ENCODE results near the gene ATP5F1D. TPM values are rescaled to one million over a fixed set of nuclear protein-coding genes. Genes with fewer than 3 reads are reported as not detected.

ATP5F1D gene
- total and polyA plus RNA-seq, 2 of the 13 experiments (the other 11 are each of a cell fraction or from before 2014, with no cell fraction given) = 39.4 to 78.7 TPM

- intact Hi-C loops (cut with micrococcal nuclease; ENCODE audit: unreplicated experiment) (no loop called here), in situ Hi-C loops (cut with HindIII; ENCODE audit: extremely low pct_ligation_motif_present, low pct_unique_long_range_greater_than_20kb) (loop anchor here (5.0 kb wide), 1 partner anchor 33 kb away; the partner anchor contains the start of gene ATP5F1D)
- no peaks in the 10 kb centered on the region for H3K9me3 ChIP-seq (ENCODE audit: low read length)
- H3K9ac ChIP-seq (ENCODE audit: insufficient read depth, low read depth, low read length) = peak overlapping the region; percentile 95
- FAIRE-seq (no peak), DNase-seq (ENCODE audit: low spot score) (no peak), ATAC-seq (peak; percentile 0; the same call in 1 of the 3 replicates)
- H3K4me1 ChIP-seq (ENCODE audit: insufficient read depth, low read length) = peaks cover 64% of the 10 kb centered on the region
- no peaks in the 10 kb centered on the region for H3K27me3 ChIP-seq (ENCODE audit: control insufficient read depth in 1 of 2, insufficient read depth in 2 of 2, low read length in 2 of 2)
- H3K36me3 ChIP-seq (replicated peaks in 1 of 2; ENCODE audit: control insufficient read depth in 1 of 2, insufficient read depth in 2 of 2, low read length in 2 of 2) = peaks cover 21 to 55% of the 10 kb centered on the region in 2 experiments
- no peak overlapping the region for H2AFZ ChIP-seq (ENCODE audit: low read length)
- peaks cover 32% of the 10 kb centered on the region for H3K79me2 ChIP-seq (ENCODE audit: insufficient read depth, low read length)
- 98% methylated on average over 9 of the region's 44 CpGs for WGBS (ENCODE audit: low lambda C conversion rate)
- POLR2A ChIA-PET = interaction anchor here (0.5 to 4.2 kb wide), 17 partner anchors 9 to 284 kb away, joined by 3 to 41 read pairs (median 4); a partner anchor contains a TSS
- H3K4me3 ChIP-seq (replicated peaks in 1 of 3; ENCODE audit: insufficient read depth in 1 of 3, low read depth in 2 of 3, low read length in 3 of 3) = peak overlapping the region; percentile 24 to 85 (median 51); a peak in 3 of 6 replicates
- H3K4me2 ChIP-seq (ENCODE audit: low read depth, low read length) = peak overlapping the region; percentile 86
- CTCF ChIA-PET (ENCODE audit: low intra/inter-chr PET ratio, low total read pairs) = no interaction called here
- H4K20me1 ChIP-seq (ENCODE audit: insufficient read depth, low read length) = peaks cover 32% of the 10 kb centered on the region
- no TSS peak for BruUV-seq (replicated peaks)
- H3K27ac ChIP-seq (ENCODE audit: extremely low read length, insufficient read depth, low read length) = peak overlapping the region; percentile 100
- TF ChIP-seq ZNF605 (CRISPR knock-in tag; IDR thresholded peaks at IDR 0.05) (0 out of 2 replicates have a peak, but pooled peaks have one; percentile 20), ZBTB33 (CRISPR knock-in tag; IDR thresholded peaks at IDR 0.05) (peak; percentile 84), SP5 (CRISPR knock-in tag; IDR thresholded peaks at IDR 0.05; ENCODE audit: borderline replicate concordance, low read depth) (no peak), HNF1B (CRISPR knock-in tag; IDR thresholded peaks at IDR 0.05) (peak; percentile 78), SRSF1 (optimal IDR thresholded peaks at IDR 0.05; ENCODE audit: low read depth, low read length) (peak; percentile 31), MYNN (CRISPR knock-in tag; IDR thresholded peaks at IDR 0.05; ENCODE audit: low read depth) (0 out of 2 replicates have a peak, but pooled peaks have one; percentile 67), TERF1 (CRISPR knock-in tag; IDR thresholded peaks at IDR 0.05) (0 out of 2 replicates have a peak, but pooled peaks have one; percentile 11), GFI1 (CRISPR knock-in tag; IDR thresholded peaks at IDR 0.05; ENCODE audit: borderline replicate concordance) (0 out of 2 replicates have a peak, but pooled peaks have one; percentile 43), ZNF572 (CRISPR knock-in tag; IDR thresholded peaks at IDR 0.05) (peak; percentile 81; the same call in 1 of the 2 replicates), PCBP1 (IDR thresholded peaks at IDR 0.05; ENCODE audit: borderline replicate concordance, low read depth, low read length) (0 out of 2 replicates have a peak, but pooled peaks have one; percentile 44), ZNF430 (CRISPR knock-in tag; IDR thresholded peaks at IDR 0.05) (peak; percentile 37; the same call in 1 of the 2 replicates), GZF1 (CRISPR knock-in tag; IDR thresholded peaks at IDR 0.05) (no peak), ZBTB21 (CRISPR knock-in tag; IDR thresholded peaks at IDR 0.05) (no peak), ZNF772 (CRISPR knock-in tag; IDR thresholded peaks at IDR 0.05) (0 out of 2 replicates have a peak, but pooled peaks have one; percentile 75), SSRP1 (CRISPR knock-in tag; IDR thresholded peaks at IDR 0.05) (peak; percentile 45; the same call in 1 of the 2 replicates), POLR2AphosphoS5 (IDR thresholded peaks at IDR 0.05; ENCODE audit: low read depth, low read length) (no peak), NBN (conservative IDR thresholded peaks at IDR 0.05) (no peak), MEIS1 (CRISPR knock-in tag; IDR thresholded peaks at IDR 0.05; ENCODE audit: borderline replicate concordance) (no peak), ZNF333 (CRISPR knock-in tag; IDR thresholded peaks at IDR 0.05; ENCODE audit: borderline replicate concordance) (no peak), ZNF552 (CRISPR knock-in tag; IDR thresholded peaks at IDR 0.05; ENCODE audit: borderline replicate concordance) (0 out of 2 replicates have a peak, but pooled peaks have one; percentile 34), HMG20B (CRISPR knock-in tag; conservative IDR thresholded peaks at IDR 0.05) (no peak), MED1 (CRISPR knock-in tag; IDR thresholded peaks at IDR 0.05) (no peak)
Measured at GRCh38 chr19:1274852-1275259, 33.3 kb downstream of the ATP5F1D start.

All from HepG2 (cell line).